ENCODE measurements around the gene HTD2.

DNA sequence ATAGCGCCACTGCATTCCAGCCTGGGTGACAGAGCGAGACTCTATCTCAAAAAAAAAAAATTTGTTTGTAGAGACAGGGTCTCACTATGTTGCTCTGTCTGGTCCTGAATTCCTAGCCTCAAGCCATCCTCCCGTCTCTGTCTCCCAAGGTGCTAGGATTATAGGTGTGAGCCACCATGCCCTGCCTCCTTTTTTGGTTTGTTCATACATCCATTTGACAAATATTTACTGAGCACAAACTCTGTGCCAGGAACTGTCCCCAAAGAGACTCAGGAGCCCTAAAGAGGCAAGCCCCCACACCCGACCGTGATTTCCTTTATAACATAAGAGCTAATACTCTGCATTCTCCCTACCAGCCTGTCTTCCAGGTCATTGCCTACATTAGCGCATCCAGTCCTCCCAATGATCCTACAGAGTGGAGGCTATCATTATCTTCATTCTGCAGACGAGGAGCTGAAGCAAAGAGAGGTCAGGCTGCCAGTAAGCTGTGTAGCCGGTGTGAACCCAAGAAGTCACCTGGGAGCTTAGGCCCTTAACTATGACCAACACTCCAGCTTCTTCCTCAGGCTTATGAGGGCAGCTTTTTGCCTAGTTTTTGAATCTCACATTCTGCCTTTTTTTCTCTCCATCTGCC lies 20.1 kb downstream of the HTD2 start:
- TF ChIP-seq, protein P1, sequence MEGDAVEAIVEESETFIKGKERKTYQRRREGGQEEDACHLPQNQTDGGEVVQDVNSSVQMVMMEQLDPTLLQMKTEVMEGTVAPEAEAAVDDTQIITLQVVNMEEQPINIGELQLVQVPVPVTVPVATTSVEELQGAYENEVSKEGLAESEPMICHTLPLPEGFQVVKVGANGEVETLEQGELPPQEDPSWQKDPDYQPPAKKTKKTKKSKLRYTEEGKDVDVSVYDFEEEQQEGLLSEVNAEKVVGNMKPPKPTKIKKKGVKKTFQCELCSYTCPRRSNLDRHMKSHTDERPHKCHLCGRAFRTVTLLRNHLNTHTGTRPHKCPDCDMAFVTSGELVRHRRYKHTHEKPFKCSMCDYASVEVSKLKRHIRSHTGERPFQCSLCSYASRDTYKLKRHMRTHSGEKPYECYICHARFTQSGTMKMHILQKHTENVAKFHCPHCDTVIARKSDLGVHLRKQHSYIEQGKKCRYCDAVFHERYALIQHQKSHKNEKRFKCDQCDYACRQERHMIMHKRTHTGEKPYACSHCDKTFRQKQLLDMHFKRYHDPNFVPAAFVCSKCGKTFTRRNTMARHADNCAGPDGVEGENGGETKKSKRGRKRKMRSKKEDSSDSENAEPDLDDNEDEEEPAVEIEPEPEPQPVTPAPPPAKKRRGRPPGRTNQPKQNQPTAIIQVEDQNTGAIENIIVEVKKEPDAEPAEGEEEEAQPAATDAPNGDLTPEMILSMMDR (IDR thresholded peaks at IDR 0.05; ENCODE audit: extremely low read depth in 1 of 2, insufficient read depth in 1 of 2, low read depth in 1 of 2, low read length in 2 of 2): no peak
- no peak for TF ChIP-seq FOS (IDR thresholded peaks at IDR 0.05; ENCODE audit: borderline replicate concordance, insufficient read depth, low read length)
- TF ChIP-seq POLR2A (IDR thresholded peaks at IDR 0.05; ENCODE audit: low read depth, low read length): no peak
- TF ChIP-seq, protein P2, sequence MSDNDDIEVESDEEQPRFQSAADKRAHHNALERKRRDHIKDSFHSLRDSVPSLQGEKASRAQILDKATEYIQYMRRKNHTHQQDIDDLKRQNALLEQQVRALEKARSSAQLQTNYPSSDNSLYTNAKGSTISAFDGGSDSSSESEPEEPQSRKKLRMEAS (IDR thresholded peaks at IDR 0.05; ENCODE audit: insufficient read depth, insufficient read length): no peak
- TF ChIP-seq POLR2AphosphoS5 (IDR thresholded peaks at IDR 0.05; ENCODE audit: insufficient read depth, low read depth, low read length): no peak
- no peak for TF ChIP-seq EZH2 (IDR thresholded peaks at IDR 0.05; ENCODE audit: borderline replicate concordance, low read depth, low read length, severe bottlenecking)
- no peak for TF ChIP-seq GATA2 (IDR thresholded peaks at IDR 0.05; ENCODE audit: insufficient read depth, insufficient read length, low read depth, low read length)

All from endothelial cell of umbilical vein (primary cell).